Ammon's horn (tissue), 1 donor: Measurements from ENCODE around the gene TRIM71.
A peak's percentile ranks its signal among the peaks of the same experiment; 100 is the strongest.
"Not testable (repeated sequence)": the region's sequence is repeated elsewhere in the genome, so short reads cannot be mapped to it uniquely, and the experiment has no call there.

Source experiments
- DNase-seq: peaks from one replicate; pipeline ENCODE4 v3.0.0-alpha.2; 2016; ENCODE audit warnings: low spot score

TRIM71 gene

GRCh38 chr3:32817558-32818228, at the start of gene TRIM71:
TSS of gene TRIM71 (plus strand) at chr3:32817997. CDS start at chr3:32818081, 84 bp downstream.
- DNase-seq: no peak

GRCh38 chr3:32778389-32778788, 39.4 kb upstream of the TRIM71 start:
- DNase-seq: no peak

- no peak for DNase-seq
These were observed 37.6 kb upstream of the TRIM71 start for GRCh38 chr3:32780071-32780734.

GRCh38 chr3:32780735-32781210, 37.0 kb upstream of the TRIM71 start:
- no peak for DNase-seq

GRCh38 chr3:32781211-32781968, 36.4 kb upstream of the TRIM71 start:
- DNase-seq: peak; percentile 79

- DNase-seq: not testable (repeated sequence)
These were observed 35.9 kb upstream of the TRIM71 start for GRCh38 chr3:32781969-32782270.

- no peak for DNase-seq
These were observed 35.4 kb upstream of the TRIM71 start for GRCh38 chr3:32782407-32782806.

- DNase-seq: no peak
These were observed 26.0 kb upstream of the TRIM71 start for GRCh38 chr3:32791833-32792232.

- DNase-seq: no peak
These were observed 23.1 kb upstream of the TRIM71 start for GRCh38 chr3:32794487-32795308.

- not testable (repeated sequence) for DNase-seq
These were observed 21.3 kb upstream of the TRIM71 start for GRCh38 chr3:32796384-32796950.

- DNase-seq: no peak
These were observed 20.0 kb upstream of the TRIM71 start for GRCh38 chr3:32797776-32798175.

- DNase-seq: not testable (repeated sequence)
These were observed 16.4 kb upstream of the TRIM71 start for GRCh38 chr3:32801440-32801839.

GRCh38 chr3:32813180-32813579, 4.6 kb upstream of the TRIM71 start:
- DNase-seq: no peak

GRCh38 chr3:32814361-32814760, 3.4 kb upstream of the TRIM71 start:
- DNase-seq: peak; percentile 32

GRCh38 chr3:32815841-32816438, 1.9 kb upstream of the TRIM71 start:
- DNase-seq: no peak

- DNase-seq: no peak
These were observed 1.1 kb upstream of the TRIM71 start for GRCh38 chr3:32816439-32817256.

- no peak for DNase-seq
These were observed 590 bp upstream of the TRIM71 start for GRCh38 chr3:32817257-32817557.

- DNase-seq: no peak
These were observed 602 bp downstream of the TRIM71 start for GRCh38 chr3:32818229-32818969.

GRCh38 chr3:32818970-32819511, 1.2 kb downstream of the TRIM71 start:
- DNase-seq: no peak
